Mesenchymal stem cell (in vitro differentiated cells and primary cell): Measurements from ENCODE around the gene UQCR11.
A peak's percentile ranks its signal among the peaks of the same experiment; 100 is the strongest.

Experiments
- DNase-seq: peaks from one replicate; pipeline ENCODE4 v3.0.0-alpha.2; 2013
- H2AFZ ChIP-seq: one replicate; pipeline ENCODE4 v1.6.1; 2013; ENCODE audit warnings: low read depth, mild to moderate bottlenecking, control low read depth, inconsistent platforms, low read length, moderate library complexity
- H2AK5ac ChIP-seq: 2 replicates; pipeline ENCODE4 v1.6.1; 2013; ENCODE audit warnings: low read length, moderate library complexity, mild to moderate bottlenecking, inconsistent platforms; ENCODE audit not compliant: severe bottlenecking
- H2BK120ac ChIP-seq: one replicate; pipeline ENCODE4 v1.6.1; 2013; ENCODE audit warnings: low read depth, mild to moderate bottlenecking, inconsistent platforms, low read length, moderate library complexity
- H2BK12ac ChIP-seq, 2 experiments: one replicate each; pipeline ENCODE4 v1.6.1; 2013; ENCODE audit warnings: inconsistent platforms in 2 of 2, low read length in 2 of 2, mild to moderate bottlenecking in 2 of 2, moderate library complexity in 2 of 2, control low read depth in 1 of 2
- H2BK15ac ChIP-seq: one replicate; pipeline ENCODE4 v1.6.1; 2013; ENCODE audit warnings: mild to moderate bottlenecking, low read depth, inconsistent platforms; ENCODE audit not compliant: poor library complexity, severe bottlenecking
- H2BK5ac ChIP-seq: 2 replicates; pipeline ENCODE4 v1.6.1; 2013; ENCODE audit warnings: low read depth, mild to moderate bottlenecking, low read length, control low read depth, inconsistent platforms; ENCODE audit not compliant: poor library complexity, severe bottlenecking
- H3K14ac ChIP-seq, 2 experiments: one replicate each; pipeline ENCODE4 v1.6.1; 2013; ENCODE audit warnings: inconsistent platforms in 2 of 2, low read length in 2 of 2, control low read depth in 1 of 2, mild to moderate bottlenecking in 1 of 2, moderate library complexity in 1 of 2
- H3K18ac ChIP-seq, 2 experiments: one replicate each; pipeline ENCODE4 v1.6.1; 2013; ENCODE audit warnings: inconsistent platforms in 2 of 2, low read length in 2 of 2, control low read depth in 1 of 2, low read depth in 1 of 2, mild to moderate bottlenecking in 1 of 2
- H3K23ac ChIP-seq, 2 experiments: one replicate each; pipeline ENCODE4 v1.6.1; 2013; ENCODE audit warnings: inconsistent platforms in 2 of 2, low read length in 2 of 2, mild to moderate bottlenecking in 2 of 2, moderate library complexity in 2 of 2, control low read depth in 1 of 2
- H3K27ac ChIP-seq: 2 replicates; pipeline ENCODE4 v1.5.1; 2013; ENCODE audit warnings: mild to moderate bottlenecking, moderate library complexity, low read length, control low read depth, inconsistent platforms; ENCODE audit not compliant: poor library complexity, severe bottlenecking
- H3K27me3 ChIP-seq, 2 experiments: 2 replicates each; pipeline versions ENCODE4 v1.6.1 to v1.7.0; 2013; ENCODE audit warnings: low read length in 2 of 2, mild to moderate bottlenecking in 2 of 2, moderate library complexity in 2 of 2, control low read depth in 1 of 2, inconsistent platforms in 1 of 2; ENCODE audit not compliant: control insufficient read depth in 1 of 2, insufficient read depth in 1 of 2
- H3K36me3 ChIP-seq, 2 experiments: 2 replicates each; pipeline versions ENCODE4 v1.6.1 to v1.7.0; 2013; ENCODE audit warnings: low read length in 2 of 2, control low read depth in 1 of 2, inconsistent platforms in 1 of 2, low read depth in 1 of 2, mild to moderate bottlenecking in 1 of 2; ENCODE audit not compliant: insufficient read depth in 2 of 2, control insufficient read depth in 1 of 2
- H3K4ac ChIP-seq, 2 experiments: one replicate each; pipeline ENCODE4 v1.6.1; 2013; ENCODE audit warnings: inconsistent platforms in 2 of 2, low read length in 2 of 2, mild to moderate bottlenecking in 2 of 2, moderate library complexity in 2 of 2, control low read depth in 1 of 2, low read depth in 1 of 2
- H3K4me1 ChIP-seq: 2 replicates; pipeline ENCODE4 v1.6.1; 2013; ENCODE audit warnings: low read depth, low read length, control low read depth; ENCODE audit not compliant: control insufficient read depth, insufficient read depth
- H3K4me2 ChIP-seq: 2 replicates; pipeline ENCODE4 v1.6.1; 2013; ENCODE audit warnings: low read length, mild to moderate bottlenecking, inconsistent platforms; ENCODE audit not compliant: poor library complexity, severe bottlenecking
- H3K4me3 ChIP-seq, 2 experiments: 2 replicates each; pipeline versions ENCODE4 v1.5.1 to v1.7.0; 2013; ENCODE audit warnings: low read length in 2 of 2, mild to moderate bottlenecking in 2 of 2, control low read depth in 1 of 2, low read depth in 1 of 2; ENCODE audit not compliant: insufficient read depth in 1 of 2
- H3K79me1 ChIP-seq: replicated peaks from 2 replicates; pipeline ENCODE4 v1.6.1; 2013; ENCODE audit warnings: mild to moderate bottlenecking, control low read depth, low read length, inconsistent platforms; ENCODE audit not compliant: poor library complexity, severe bottlenecking
- H3K9ac ChIP-seq: 2 replicates; pipeline ENCODE4 v1.7.0; 2013; ENCODE audit warnings: mild to moderate bottlenecking, low read length, moderate library complexity
- H3K9me3 ChIP-seq: 2 replicates; pipeline ENCODE4 v1.7.0; 2013; ENCODE audit warnings: mild to moderate bottlenecking, low read length; ENCODE audit not compliant: control insufficient read depth
- H4K8ac ChIP-seq: one replicate; pipeline ENCODE4 v1.6.1; 2013; ENCODE audit warnings: inconsistent platforms, mild to moderate bottlenecking, low read length, moderate library complexity
- H4K91ac ChIP-seq: one replicate; pipeline ENCODE4 v1.6.1; 2013; ENCODE audit warnings: mild to moderate bottlenecking, low read length, inconsistent platforms
- WGBS: methylation state at CpG from one replicate; pipeline ENCODE4 v1.1.7; 2013; ENCODE audit warnings: mixed read lengths; 5-methylcytosine and 5-hydroxymethylcytosine counted together

Gene UQCR11

DNA sequence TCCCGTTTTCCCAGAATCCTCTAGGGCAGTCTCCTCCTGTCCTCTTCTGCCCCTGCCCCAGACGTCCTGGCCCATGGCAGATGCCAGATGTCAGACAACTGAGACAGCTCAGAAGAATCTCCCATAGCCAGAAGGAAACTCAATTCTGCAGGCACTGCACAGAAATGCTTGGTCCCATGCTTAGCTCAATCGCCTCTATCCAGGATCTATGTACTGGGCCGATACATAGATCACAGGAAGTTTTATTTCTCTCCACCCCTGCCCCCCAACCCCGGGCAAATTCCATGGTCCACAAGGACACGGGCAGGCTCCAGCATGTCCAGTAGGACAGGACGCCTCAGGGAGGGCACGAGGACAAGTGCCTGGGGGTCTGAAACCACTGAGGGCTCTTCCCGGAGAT lies 17.4 kb downstream of the UQCR11 start:
- no peak overlapping the region for H2BK12ac ChIP-seq
- H3K14ac ChIP-seq, result no peak overlapping the region
- no peak for DNase-seq
- no peak overlapping the region for H2BK5ac ChIP-seq
- peaks cover 18% of the 10 kb centered on the region for H3K4me1 ChIP-seq
- H3K9ac ChIP-seq, result no peak overlapping the region
- H2AK5ac ChIP-seq, result no peak overlapping the region
- H3K4me2 ChIP-seq, result no peak overlapping the region
- H3K4ac ChIP-seq, result no peak overlapping the region
- H3K27me3 ChIP-seq, result no peaks in the 10 kb centered on the region
- no peak overlapping the region for H4K91ac ChIP-seq
- H2AFZ ChIP-seq, result no peak overlapping the region
- no peaks in the 10 kb centered on the region for H3K9me3 ChIP-seq
- H2BK120ac ChIP-seq, result no peak overlapping the region
- H3K18ac ChIP-seq, result no peak overlapping the region
- H2BK15ac ChIP-seq, result no peak overlapping the region
- WGBS, result 88% methylated on average over 9 of the region's 9 CpGs
- peak overlapping the region; percentile 20 for H4K8ac ChIP-seq
- H3K4me3 ChIP-seq, result no peak overlapping the region
- no peak overlapping the region for H3K23ac ChIP-seq
- no peak overlapping the region for H3K27ac ChIP-seq
- H3K36me3 ChIP-seq, result peaks cover 14 to 29% of the 10 kb centered on the region in 2 experiments
- peaks cover 15% of the 10 kb centered on the region for H3K79me1 ChIP-seq

DNA sequence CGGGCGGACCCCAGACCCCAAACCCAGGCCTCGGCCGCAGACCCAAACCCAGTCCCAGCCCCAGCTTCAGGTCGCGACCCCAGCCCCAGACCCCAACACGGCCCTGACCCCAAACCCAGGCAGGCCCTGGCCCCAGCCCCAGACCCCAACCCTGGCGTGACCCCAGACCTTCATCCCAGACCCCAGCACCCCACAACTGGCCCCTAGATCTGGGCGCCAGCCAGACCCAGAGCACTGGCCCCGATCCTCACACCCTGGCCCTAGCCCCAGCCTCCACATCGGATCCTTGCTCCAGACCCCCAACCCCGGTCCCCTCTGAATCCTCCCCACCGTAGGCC lies 20.1 kb downstream of the UQCR11 start:
- Histone ChIP-seq H3K9ac (no peak overlapping the region), H3K27me3 (no peaks in the 10 kb centered on the region), H3K4ac (no peak overlapping the region), H3K4me2 (no peak overlapping the region), H3K27ac (no peak overlapping the region), H2BK120ac (no peak overlapping the region), H3K18ac (no peak overlapping the region), H3K9me3 (no peaks in the 10 kb centered on the region), H2AK5ac (no peak overlapping the region), H4K91ac (no peak overlapping the region), H4K8ac (no peak overlapping the region), H3K14ac (no peak overlapping the region), H2AFZ (no peak overlapping the region), H2BK15ac (no peak overlapping the region), H3K4me1 (peaks cover 9% of the 10 kb centered on the region), H3K4me3 (no peak overlapping the region), H2BK5ac (no peak overlapping the region), H3K23ac (no peak overlapping the region), H3K79me1 (peaks cover 37% of the 10 kb centered on the region), H2BK12ac (no peak overlapping the region), H3K36me3 (peaks cover 37 to 54% of the 10 kb centered on the region in 2 experiments)
- no peak for DNase-seq
- WGBS, result over 99% methylated on average over 12 of the region's 13 CpGs

DNA sequence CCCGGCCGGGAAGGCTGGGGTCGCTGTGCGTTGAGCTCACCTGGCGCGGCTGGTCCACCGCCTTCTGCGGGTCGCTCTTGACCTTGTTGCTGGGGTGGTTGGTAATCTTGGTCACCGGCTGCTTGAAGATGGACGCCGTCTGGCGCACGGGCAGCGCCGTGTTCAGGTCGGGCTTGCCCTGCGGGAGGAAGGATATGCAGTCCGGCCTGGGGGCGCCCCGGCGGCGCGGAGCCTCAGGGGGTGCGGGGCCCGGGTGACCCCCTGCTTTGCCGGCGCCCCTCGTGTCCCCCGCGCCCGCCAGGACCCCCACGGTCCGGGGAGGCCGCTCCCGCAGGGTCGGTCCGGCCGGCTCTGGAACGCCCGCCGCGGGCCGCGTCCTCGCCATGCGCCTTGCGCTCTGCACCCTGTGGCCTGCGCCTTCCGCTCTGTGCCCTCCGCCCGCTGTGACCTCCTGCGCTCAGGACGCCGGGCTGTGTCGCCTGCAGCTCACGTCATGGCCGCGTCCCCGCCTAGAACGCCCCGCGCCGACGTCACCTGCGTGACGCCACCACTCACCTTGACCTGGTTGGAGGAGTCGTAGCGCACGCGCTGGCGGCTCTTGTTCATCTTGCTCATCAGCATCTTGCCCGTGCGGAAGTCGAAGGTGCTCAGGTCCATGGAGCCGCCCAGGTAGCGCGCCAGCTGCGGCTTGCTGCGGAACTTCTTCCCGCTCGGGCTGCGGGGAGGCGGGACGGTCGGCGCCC lies 20.6 kb downstream of the UQCR11 start:
- H3K14ac ChIP-seq, result no peak overlapping the region
- H2BK120ac ChIP-seq, result no peak overlapping the region
- H3K27ac ChIP-seq, result no peak overlapping the region
- no peak overlapping the region for H4K91ac ChIP-seq
- no peak overlapping the region for H2AFZ ChIP-seq
- H2BK15ac ChIP-seq, result no peak overlapping the region
- H3K9ac ChIP-seq, result no peak overlapping the region
- H3K4me1 ChIP-seq, result peaks cover 4% of the 10 kb centered on the region
- H3K27me3 ChIP-seq, result no peaks in the 10 kb centered on the region
- no peak overlapping the region for H2AK5ac ChIP-seq
- no peak overlapping the region for H3K23ac ChIP-seq
- no peaks in the 10 kb centered on the region for H3K9me3 ChIP-seq
- no peak overlapping the region for H3K18ac ChIP-seq
- H3K4ac ChIP-seq, result no peak overlapping the region
- WGBS, result 98% methylated on average over 81 of the region's 87 CpGs
- peaks cover 38% of the 10 kb centered on the region for H3K79me1 ChIP-seq
- H4K8ac ChIP-seq, result no peak overlapping the region
- no peak overlapping the region for H3K4me2 ChIP-seq
- no peak overlapping the region for H3K4me3 ChIP-seq
- DNase-seq, result no peak
- no peak overlapping the region for H2BK12ac ChIP-seq
- peaks cover 43 to 59% of the 10 kb centered on the region in 2 experiments for H3K36me3 ChIP-seq
- no peak overlapping the region for H2BK5ac ChIP-seq

DNA sequence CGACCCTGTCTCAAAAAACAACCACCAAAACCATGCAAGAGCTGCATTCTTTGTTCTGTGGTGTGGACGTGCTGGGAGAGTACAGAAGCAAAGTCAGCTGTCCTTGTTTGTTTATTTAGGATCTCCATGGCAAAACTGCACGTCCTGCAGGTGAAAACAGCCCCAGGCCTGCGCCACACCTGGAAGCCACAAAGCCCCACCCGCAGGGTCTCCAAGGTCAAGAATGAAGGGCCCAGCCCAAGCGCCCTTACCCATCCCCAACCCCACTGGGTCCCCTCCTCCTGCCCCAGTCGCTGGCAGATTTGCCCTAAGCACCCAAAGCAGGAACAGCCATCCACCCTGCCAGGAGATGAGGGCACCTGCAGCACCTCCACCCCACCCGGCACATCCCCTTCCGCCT lies 23.1 kb downstream of the UQCR11 start:
- Histone ChIP-seq H2BK12ac (no peak overlapping the region), H2BK120ac (no peak overlapping the region), H3K4me3 (no peak overlapping the region), H3K4me1 (no peaks in the 10 kb centered on the region), H3K4me2 (no peak overlapping the region), H3K36me3 (peaks cover 59 to 84% of the 10 kb centered on the region in 2 experiments), H2BK15ac (no peak overlapping the region), H3K9ac (no peak overlapping the region), H4K91ac (no peak overlapping the region), H2BK5ac (no peak overlapping the region), H3K27me3 (no peaks in the 10 kb centered on the region), H3K4ac (no peak overlapping the region), H3K79me1 (peaks cover 47% of the 10 kb centered on the region), H2AK5ac (no peak overlapping the region), H3K23ac (no peak overlapping the region), H4K8ac (no peak overlapping the region), H2AFZ (no peak overlapping the region), H3K18ac (no peak overlapping the region), H3K9me3 (no peaks in the 10 kb centered on the region), H3K27ac (no peak overlapping the region), H3K14ac (no peak overlapping the region)
- DNase-seq, result no peak
- 95% methylated on average over 8 of the region's 9 CpGs for WGBS
